Endothelial cell of umbilical vein (primary cell): ENCODE data around the gene SHROOM4. TPM values are rescaled to one million over a fixed set of nuclear protein-coding genes. Genes with fewer than 3 reads are reported as not detected.

Source experiments
- BruUV-seq: library from RNA; stranded (reverse); fragments of 400-500 nt; replicated peaks from 2 replicates; lab custom pipeline; 2021; lab: Mats Ljungman, UMichigan
- CTCF ChIA-PET: fragments of 300-600, 350-600 bp; sonication (Branson Sonifier 250); formaldehyde crosslinking; loops from one replicate; lab custom pipeline; 2021; ENCODE audit warnings: antibody characterized with exemption, inconsistent platforms; lab: Charles Lee
- POLR2A ChIA-PET: fragments of 300-600, 350-600 bp; sonication (Branson Sonifier 250); formaldehyde crosslinking; loops from one replicate; lab custom pipeline; 2021; ENCODE audit warnings: antibody characterized with exemption, inconsistent platforms; lab: Charles Lee
- DNase-seq: peaks from one replicate; pipeline ENCODE4 v3.0.0-alpha.2; 2011; ENCODE audit warnings: low read depth, low spot score
- FAIRE-seq: peaks from 2 replicates; lab custom pipeline; 2011; peaks lifted over from hg19 to GRCh38; lab: Jason Lieb, UNC
- H2AFZ ChIP-seq: 2 replicates; pipeline ENCODE4 v1.6.0; 2012; ENCODE audit warnings: low read depth, low read length, control low read depth, inconsistent platforms
- H3K27ac ChIP-seq: 2 replicates; pipeline ENCODE4 v1.5.1; 2011; ENCODE audit warnings: low read depth, mild to moderate bottlenecking, control low read depth, low read length, moderate library complexity; ENCODE audit not compliant: insufficient read depth
- H3K27me3 ChIP-seq, 2 experiments: 2 replicates each; pipeline versions ENCODE4 v1.6.0 to v1.6.1; 2011; ENCODE audit warnings: low read length in 2 of 2, mixed read lengths in 1 of 2; ENCODE audit not compliant: control insufficient read depth in 2 of 2, insufficient read depth in 2 of 2
- H3K36me3 ChIP-seq, 2 experiments: 2 replicates in 1 of 2; 3 replicates in 1 of 2; pipeline ENCODE4 v1.5.1; 2011; ENCODE audit warnings: low read length in 2 of 2, mild to moderate bottlenecking in 1 of 2, moderate library complexity in 1 of 2; ENCODE audit not compliant: control insufficient read depth in 2 of 2, insufficient read depth in 2 of 2; ENCODE audit errors: extremely low read depth in 1 of 2
- H3K4me1 ChIP-seq: 3 replicates; pipeline ENCODE4 v1.5.1; 2011; ENCODE audit warnings: mild to moderate bottlenecking, low read length; ENCODE audit not compliant: control insufficient read depth, insufficient read depth; ENCODE audit errors: extremely low read depth
- H3K4me2 ChIP-seq: 2 replicates; pipeline ENCODE4 v1.6.1; 2011; ENCODE audit warnings: low read length, control low read depth, mixed read lengths; ENCODE audit not compliant: insufficient read depth
- H3K4me3 ChIP-seq, 3 experiments: fragments of 200-600 bp in 1 of 3; sonication (generic), shearing (Covaris generic) in 1 of 3; replicated peaks in 1 of 3; 2 replicates each; pipeline ENCODE4 v1.5.1; 2011 to 2016; ENCODE audit warnings: control low read depth in 3 of 3, low read length in 3 of 3, mild to moderate bottlenecking in 2 of 3, inconsistent platforms in 1 of 3, low read depth in 1 of 3, moderate library complexity in 1 of 3; ENCODE audit not compliant: insufficient read depth in 1 of 3
- H3K79me2 ChIP-seq: 2 replicates; pipeline ENCODE4 v1.6.0; 2012; ENCODE audit warnings: low read length, inconsistent platforms; ENCODE audit not compliant: control insufficient read depth, insufficient read depth
- H3K9ac ChIP-seq: replicated peaks from 2 replicates; pipeline ENCODE3; 2011; ENCODE audit warnings: low read length, control low read depth; ENCODE audit not compliant: insufficient read depth; ENCODE audit errors: extremely low read depth
- H3K9me1 ChIP-seq: replicated peaks from 3 replicates; pipeline ENCODE4 v1.6.0; 2011; ENCODE audit warnings: mild to moderate bottlenecking, low read length; ENCODE audit not compliant: control insufficient read depth, insufficient read depth; ENCODE audit errors: extremely low read depth
- H3K9me3 ChIP-seq: replicated peaks from 2 replicates; pipeline ENCODE4 v1.5.1; 2012; ENCODE audit warnings: low read length, inconsistent platforms; ENCODE audit not compliant: control insufficient read depth, insufficient read depth
- H4K20me1 ChIP-seq: replicated peaks from 2 replicates; pipeline ENCODE3; 2011; ENCODE audit warnings: mild to moderate bottlenecking, low read length; ENCODE audit not compliant: control insufficient read depth, insufficient read depth; ENCODE audit errors: extremely low read depth
- CTCF ChIP-seq, 2 donors: IDR thresholded peaks; 1 replicate in 1 of 2; 2 replicates in 1 of 2; pipeline ENCODE4 v1.5.1; 2011; ENCODE audit warnings: low read length in 2 of 2, mild to moderate bottlenecking in 2 of 2, moderate library complexity in 2 of 2, control low read depth in 1 of 2, inconsistent platforms in 1 of 2, low read depth in 1 of 2; ENCODE audit not compliant: insufficient read depth in 1 of 2; ENCODE audit errors: extremely low read depth in 1 of 2
- GATA2 ChIP-seq: IDR thresholded peaks from 2 replicates; pipeline ENCODE4 v1.7.0; 2011; ENCODE audit warnings: low read depth, mild to moderate bottlenecking, moderate library complexity, mixed read lengths, low read length; ENCODE audit not compliant: insufficient read length, insufficient read depth
- JUN ChIP-seq: IDR thresholded peaks from 2 replicates; pipeline ENCODE4 v1.6.1; 2011; ENCODE audit warnings: borderline replicate concordance, low read depth; ENCODE audit not compliant: insufficient read length, insufficient read depth
- MAX ChIP-seq: IDR thresholded peaks from 2 replicates; pipeline ENCODE4 v1.6.1; 2011; ENCODE audit not compliant: insufficient read depth, insufficient read length
- POLR2AphosphoS5 ChIP-seq: IDR thresholded peaks from 2 replicates; pipeline ENCODE4 v1.6.1; 2012; ENCODE audit warnings: low read depth, mild to moderate bottlenecking, control low read depth, low read length, moderate library complexity; ENCODE audit not compliant: insufficient read depth
- dilution Hi-C: fragments of 300-500 bp; cut with MboI; formaldehyde crosslinking; loops from one replicate; pipeline ENCODE4 v1.15.0; 2019; ENCODE audit warnings: low sequenced_read_pairs; ENCODE audit not compliant: extremely low pct_ligation_motif_present
- intact Hi-C: fragments of 100-400 bp; cut with micrococcal nuclease; formaldehyde crosslinking; loops from one replicate; pipeline ENCODE4 v1.10.0; 2022
- polyA plus RNA-seq, 4 experiments: library from polyadenylated mRNA; depleted of rRNA in 3 of 4; stranded (reverse) in 3 of 4; unstranded in 1 of 4; fragments of >200 nt; gene quantifications; 2 replicates each; pipeline versions ENCODE4 v1.2.1 to v1.2.3, GENCODE V29; 2011 to 2012; ENCODE audit warnings: missing spikeins in 1 of 4
- total RNA-seq: library from RNA; stranded (reverse); gene quantifications from 2 replicates; pipeline ENCODE4 v1.2.3, GENCODE V29; 2021

Gene SHROOM4
- total and polyA plus RNA-seq, 2 donors (not counting 3 experiments of a cell fraction or from before 2014, with no cell fraction given), result 29.7 to 57.5 TPM

DNA sequence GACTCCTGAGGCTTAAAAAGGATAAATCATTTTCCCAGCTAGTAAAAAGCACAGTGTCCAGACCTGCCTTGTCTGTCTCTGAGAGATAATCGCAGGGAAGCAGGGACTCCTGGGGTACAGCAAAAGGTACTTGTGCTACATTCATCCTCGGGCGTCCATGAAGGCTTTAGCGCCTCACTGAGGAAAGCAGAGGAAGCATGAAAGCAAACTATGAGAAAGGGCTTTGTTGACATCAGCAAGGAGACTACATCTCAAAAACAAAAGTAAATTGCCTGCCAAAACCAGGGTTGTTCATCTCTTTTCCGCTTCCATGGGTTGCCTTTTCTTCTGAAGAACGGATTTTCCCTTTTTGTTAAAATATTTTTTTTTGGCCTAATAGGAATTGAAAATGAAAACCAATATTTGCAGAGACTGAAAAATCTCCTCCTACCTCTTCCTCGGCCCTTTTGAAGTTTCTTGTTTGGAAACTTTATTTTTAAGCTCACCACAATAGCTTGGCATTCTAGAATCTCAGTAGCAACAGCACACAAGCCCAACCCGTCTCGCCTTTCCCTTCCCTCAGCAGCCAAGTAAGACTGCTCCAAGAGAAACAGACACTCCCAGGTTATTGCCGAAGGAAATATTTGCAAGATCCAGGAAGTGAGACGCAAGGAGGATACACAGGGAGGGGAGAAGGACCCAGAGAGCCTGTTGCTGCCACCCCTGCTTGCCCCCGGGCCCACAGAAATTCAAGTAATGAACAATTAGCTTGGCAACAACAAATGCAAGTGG lies 195.0 kb downstream of the SHROOM4 start:
- intact Hi-C loops, result no loop called here
- H3K36me3 ChIP-seq, result peaks cover 0 to 4% of the 10 kb centered on the region in 2 experiments
- peak; percentile 18 for FAIRE-seq
- ChIA-PET CTCF (interaction anchor here (1.0 to 1.7 kb wide), 2 partner anchors 62 to 72 kb away, joined by 3 to 4 read pairs; no protein-coding TSS in a partner anchor), POLR2A (interaction anchor here (1.0 kb wide), 1 partner anchor 27 kb away, joined by 3 read pairs; no protein-coding TSS in a partner anchor)
- peaks cover 7% of the 10 kb centered on the region for H3K4me1 ChIP-seq
- H4K20me1 ChIP-seq, result no peaks in the 10 kb centered on the region
- no peaks in the 10 kb centered on the region for H3K9me3 ChIP-seq
- no peak overlapping the region for H2AFZ ChIP-seq
- no peak overlapping the region for H3K27ac ChIP-seq
- TF ChIP-seq CTCF (IDR thresholded peaks at IDR 0.05; ENCODE audit: extremely low read depth in 1 of 2, insufficient read depth in 1 of 2, low read depth in 1 of 2, low read length in 2 of 2) (no peak), POLR2AphosphoS5 (no peak), GATA2 (no peak), MAX (no peak), JUN (no peak)
- no peaks in the 10 kb centered on the region for H3K79me2 ChIP-seq
- peak; percentile 48 for DNase-seq
- H3K9ac ChIP-seq, result no peak overlapping the region
- BruUV-seq, result no TSS peak
- no peak overlapping the region for H3K4me2 ChIP-seq
- H3K4me3 ChIP-seq, result no peak overlapping the region
- no peaks in the 10 kb centered on the region for H3K27me3 ChIP-seq
- no peaks in the 10 kb centered on the region for H3K9me1 ChIP-seq
- dilution Hi-C loops, result no loop called here
